Measurements from ENCODE around the gene CABYR.

Gene CABYR

GRCh38 chr18:24108641-24109040, 30.2 kb upstream of the CABYR start (continued):
- TF ChIP-seq, protein P1, sequence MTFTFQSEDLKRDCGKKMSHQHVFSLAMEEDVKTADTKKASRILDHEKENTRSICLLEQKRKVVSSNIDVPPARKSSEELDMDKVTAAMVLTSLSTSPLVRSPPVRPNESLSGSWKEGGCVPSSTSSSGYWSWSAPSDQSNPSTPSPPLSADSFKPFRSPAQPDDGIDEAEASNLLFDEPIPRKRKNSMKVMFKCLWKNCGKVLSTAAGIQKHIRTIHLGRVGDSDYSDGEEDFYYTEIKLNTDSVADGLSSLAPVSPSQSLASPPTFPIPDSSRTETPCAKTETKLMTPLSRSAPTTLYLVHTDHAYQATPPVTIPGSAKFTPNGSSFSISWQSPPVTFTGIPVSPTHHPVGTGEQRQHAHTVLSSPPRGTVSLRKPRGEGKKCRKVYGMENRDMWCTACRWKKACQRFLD (tag by site-specific recombination; IDR thresholded peaks at IDR 0.05) = no peak
- no peak for TF ChIP-seq EGR2 (tag by site-specific recombination; IDR thresholded peaks at IDR 0.05; ENCODE audit: low read depth)
- TF ChIP-seq, protein P2, sequence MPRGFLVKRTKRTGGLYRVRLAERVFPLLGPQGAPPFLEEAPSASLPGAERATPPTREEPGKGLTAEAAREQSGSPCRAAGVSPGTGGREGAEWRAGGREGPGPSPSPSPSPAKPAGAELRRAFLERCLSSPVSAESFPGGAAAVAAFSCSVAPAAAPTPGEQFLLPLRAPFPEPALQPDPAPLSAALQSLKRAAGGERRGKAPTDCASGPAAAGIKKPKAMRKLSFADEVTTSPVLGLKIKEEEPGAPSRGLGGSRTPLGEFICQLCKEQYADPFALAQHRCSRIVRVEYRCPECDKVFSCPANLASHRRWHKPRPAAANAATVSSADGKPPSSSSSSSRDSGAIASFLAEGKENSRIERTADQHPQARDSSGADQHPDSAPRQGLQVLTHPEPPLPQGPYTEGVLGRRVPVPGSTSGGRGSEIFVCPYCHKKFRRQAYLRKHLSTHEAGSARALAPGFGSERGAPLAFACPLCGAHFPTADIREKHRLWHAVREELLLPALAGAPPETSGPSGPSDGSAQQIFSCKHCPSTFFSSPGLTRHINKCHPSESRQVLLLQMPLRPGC (tag by site-specific recombination; IDR thresholded peaks at IDR 0.05) = no peak

- Histone ChIP-seq H3K4me1 (ENCODE audit: control insufficient read depth, insufficient read depth, low read length) (no peaks in the 10 kb centered on the region), H3K36me3 (ENCODE audit: control insufficient read depth in 2 of 2, insufficient read depth in 1 of 2, low read length in 2 of 2) (no peaks in the 10 kb centered on the region; a peak in 1 of 3 replicates), H3K4me3 (ENCODE audit: low read depth, low read length) (no peak overlapping the region), H3K27ac (ENCODE audit: extremely low read depth, low read depth, low read length) (no peak overlapping the region), H3K9me3 (ENCODE audit: control insufficient read depth, insufficient read depth, low read depth, low read length) (no peaks in the 10 kb centered on the region)
- CTCF ChIA-PET = interaction anchor here (0.6 kb wide), 2 partner anchors 39 to 466 kb away, joined by 3 read pairs; no protein-coding TSS in a partner anchor
- TF ChIP-seq, protein P2 (tag by site-specific recombination; IDR thresholded peaks at IDR 0.05) = no peak
- TF ChIP-seq ZNF701 (tag by site-specific recombination; IDR thresholded peaks at IDR 0.05) (no peak), ZNF266 (tag by site-specific recombination; IDR thresholded peaks at IDR 0.05; ENCODE audit: low read depth) (no peak), ZNF140 (tag by site-specific recombination; IDR thresholded peaks at IDR 0.05) (no peak), PRDM1 (tag by site-specific recombination; IDR thresholded peaks at IDR 0.05) (no peak), PATZ1 (tag by site-specific recombination; IDR thresholded peaks at IDR 0.05) (no peak)
- TF ChIP-seq, protein P3, sequence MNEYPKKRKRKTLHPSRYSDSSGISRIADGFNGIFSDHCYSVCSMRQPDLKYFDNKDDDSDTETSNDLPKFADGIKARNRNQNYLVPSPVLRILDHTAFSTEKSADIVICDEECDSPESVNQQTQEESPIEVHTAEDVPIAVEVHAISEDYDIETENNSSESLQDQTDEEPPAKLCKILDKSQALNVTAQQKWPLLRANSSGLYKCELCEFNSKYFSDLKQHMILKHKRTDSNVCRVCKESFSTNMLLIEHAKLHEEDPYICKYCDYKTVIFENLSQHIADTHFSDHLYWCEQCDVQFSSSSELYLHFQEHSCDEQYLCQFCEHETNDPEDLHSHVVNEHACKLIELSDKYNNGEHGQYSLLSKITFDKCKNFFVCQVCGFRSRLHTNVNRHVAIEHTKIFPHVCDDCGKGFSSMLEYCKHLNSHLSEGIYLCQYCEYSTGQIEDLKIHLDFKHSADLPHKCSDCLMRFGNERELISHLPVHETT (tag by site-specific recombination; IDR thresholded peaks at IDR 0.05) = no peak
- POLR2A ChIA-PET = no interaction called here
Measured at GRCh38 chr18:24111936-24112335, 26.9 kb upstream of the CABYR start.

DNA sequence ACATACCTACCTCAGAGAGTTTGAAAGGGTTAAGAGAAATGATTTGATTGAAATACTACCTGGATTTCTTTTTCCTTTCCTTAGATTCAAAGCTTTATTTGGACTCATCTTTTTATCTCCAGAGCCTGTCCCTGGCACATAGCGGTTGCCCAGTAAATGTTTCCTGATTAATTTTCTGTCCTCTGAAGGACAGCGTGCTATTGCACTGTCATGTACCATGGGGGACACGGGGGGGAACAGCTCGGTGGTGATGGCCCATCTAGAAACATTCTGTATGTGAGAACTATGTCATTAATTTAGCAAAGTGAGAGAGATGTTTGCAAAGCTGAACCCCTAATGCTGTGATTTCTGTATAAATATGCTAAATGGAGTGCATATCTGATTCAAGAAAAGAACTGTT, 26.4 kb upstream of the CABYR start:
- Histone ChIP-seq H3K36me3 (ENCODE audit: control insufficient read depth in 2 of 2, insufficient read depth in 1 of 2, low read length in 2 of 2) (no peaks in the 10 kb centered on the region; a peak in 1 of 3 replicates), H3K27ac (ENCODE audit: extremely low read depth, low read depth, low read length) (no peak overlapping the region), H3K4me3 (ENCODE audit: low read depth, low read length) (no peak overlapping the region), H3K9me3 (ENCODE audit: control insufficient read depth, insufficient read depth, low read depth, low read length) (no peaks in the 10 kb centered on the region), H3K4me1 (ENCODE audit: control insufficient read depth, insufficient read depth, low read length) (no peaks in the 10 kb centered on the region)
- ChIA-PET POLR2A (no interaction called here), CTCF (no interaction called here)
- no peak for TF ChIP-seq ZNF548 (tag by site-specific recombination; IDR thresholded peaks at IDR 0.05)
- no peak for TF ChIP-seq ZNF223 (tag by site-specific recombination; IDR thresholded peaks at IDR 0.05)
- TF ChIP-seq GLI4 (tag by site-specific recombination; IDR thresholded peaks at IDR 0.05) = no peak
